H1 (cell line): ENCODE data around the gene COA3. TPM values are rescaled to one million over a fixed set of nuclear protein-coding genes. Genes with fewer than 3 reads are reported as not detected.

Experiments used
- CTCF ChIA-PET: fragments of 300-600 bp; sonication (Branson Sonifier 250); formaldehyde crosslinking; loops from one replicate; lab custom pipeline; 2021; ENCODE audit not compliant: partially characterized antibody; lab: Charles Lee
- POLR2A ChIA-PET: fragments of 300-600 bp; sonication (Branson Sonifier 250); formaldehyde crosslinking; loops from one replicate; lab custom pipeline; 2021; ENCODE audit warnings: inconsistent platforms; ENCODE audit not compliant: partially characterized antibody; lab: Charles Lee
- DNase-seq, 2 experiments: peaks; one replicate each; pipeline versions ENCODE4 v3.0.0 to v3.0.0-alpha.2; 2010 to 2022; ENCODE audit warnings: low spot score in 2 of 2, low read depth in 1 of 2, mixed read lengths in 1 of 2
- FAIRE-seq: peaks from 2 replicates; lab custom pipeline; 2011; peaks lifted over from hg19 to GRCh38; lab: Jason Lieb, UNC
- H2AFZ ChIP-seq: 2 replicates; pipeline ENCODE4 v1.8.1; 2012; ENCODE audit warnings: low read length, inconsistent platforms
- H2AK5ac ChIP-seq: 2 replicates; pipeline ENCODE4 v1.6.1; 2013; ENCODE audit warnings: low read depth, low read length
- H2BK120ac ChIP-seq: replicated peaks from 2 replicates; pipeline ENCODE3; 2013; ENCODE audit warnings: low read depth, low read length, inconsistent platforms
- H2BK12ac ChIP-seq: 2 replicates; pipeline ENCODE4 v1.6.1; 2013; ENCODE audit warnings: low read depth, low read length
- H2BK15ac ChIP-seq: 2 replicates; pipeline ENCODE4 v1.6.1; 2013; ENCODE audit warnings: low read length
- H2BK20ac ChIP-seq: 2 replicates; pipeline ENCODE4 v1.6.1; 2013; ENCODE audit warnings: low read length
- H2BK5ac ChIP-seq: 2 replicates; pipeline ENCODE4 v1.6.1; 2013; ENCODE audit warnings: low read depth, low read length
- H3K14ac ChIP-seq: 2 replicates; pipeline ENCODE4 v1.6.1; 2013; ENCODE audit warnings: inconsistent platforms; ENCODE audit not compliant: insufficient read length
- H3K18ac ChIP-seq: 2 replicates; pipeline ENCODE4 v1.6.1; 2013; ENCODE audit warnings: low read length; ENCODE audit errors: extremely low read depth
- H3K23ac ChIP-seq: 2 replicates; pipeline ENCODE4 v1.6.1; 2013; ENCODE audit warnings: inconsistent platforms; ENCODE audit not compliant: insufficient read length
- H3K23me2 ChIP-seq: 2 replicates; pipeline ENCODE4 v1.6.1; 2013; ENCODE audit warnings: low read depth, low read length
- H3K27ac ChIP-seq: 2 replicates; pipeline ENCODE4 v1.6.1; 2011; ENCODE audit warnings: low read depth, low read length, inconsistent platforms
- H3K27me3 ChIP-seq, 4 experiments: replicated peaks in 1 of 4; 1 replicate in 1 of 4; 2 replicates in 3 of 4; pipeline versions ENCODE4 v1.6.1 to v1.8.1; 2011 to 2013; ENCODE audit warnings: low read length in 3 of 4, mild to moderate bottlenecking in 3 of 4, inconsistent platforms in 2 of 4, mixed read lengths in 2 of 4, moderate library complexity in 1 of 4; ENCODE audit not compliant: control insufficient read depth in 3 of 4, insufficient read depth in 3 of 4; ENCODE audit errors: extremely low read depth in 1 of 4
- H3K36me3 ChIP-seq, 4 experiments: 2 replicates each; pipeline versions ENCODE4 v1.6.1 to v1.8.1; 2011 to 2013; ENCODE audit warnings: mild to moderate bottlenecking in 4 of 4, low read length in 3 of 4, moderate library complexity in 2 of 4, control low read depth in 1 of 4, inconsistent platforms in 1 of 4; ENCODE audit not compliant: insufficient read depth in 4 of 4, control insufficient read depth in 2 of 4
- H3K4ac ChIP-seq: replicated peaks from 2 replicates; pipeline ENCODE3; 2013; ENCODE audit warnings: low read length, low read depth, mixed read lengths, inconsistent platforms; ENCODE audit not compliant: insufficient read length
- H3K4me1 ChIP-seq, 4 experiments: replicated peaks in 1 of 4; 1 replicate in 1 of 4; 2 replicates in 3 of 4; pipeline versions ENCODE4 v1.6.1 to v1.8.1; 2011 to 2013; ENCODE audit warnings: low read length in 3 of 4, inconsistent platforms in 2 of 4, mixed read lengths in 1 of 4; ENCODE audit not compliant: insufficient read depth in 4 of 4, control insufficient read depth in 3 of 4
- H3K4me2 ChIP-seq, 2 experiments: 2 replicates each; pipeline versions ENCODE4 v1.6.1 to v1.8.1; 2011 to 2013; ENCODE audit warnings: low read depth in 2 of 2, low read length in 2 of 2, control low read depth in 1 of 2, inconsistent platforms in 1 of 2, mild to moderate bottlenecking in 1 of 2; ENCODE audit not compliant: insufficient read depth in 1 of 2
- H3K4me3 ChIP-seq, 4 experiments: fragments of 200-600, 300-600 bp in 1 of 4; sonication (generic), shearing (Covaris generic), sonication (Bioruptor Twin) in 1 of 4; 2 replicates each; pipeline versions ENCODE4 v1.5.1 to v1.8.1; 2011 to 2016; ENCODE audit warnings: low read length in 4 of 4, low read depth in 3 of 4, control low read depth in 2 of 4, inconsistent platforms in 2 of 4, mild to moderate bottlenecking in 2 of 4, mixed read lengths in 1 of 4, moderate library complexity in 1 of 4; ENCODE audit not compliant: insufficient read depth in 2 of 4; ENCODE audit errors: extremely low read depth in 1 of 4
- H3K56ac ChIP-seq: replicated peaks from 2 replicates; pipeline ENCODE3; 2013; ENCODE audit warnings: low read depth, mild to moderate bottlenecking, mixed read lengths, low read length, inconsistent platforms; ENCODE audit not compliant: insufficient read length
- H3K79me1 ChIP-seq: 2 replicates; pipeline ENCODE4 v1.6.1; 2013; ENCODE audit warnings: low read depth, low read length, control low read depth
- H3K79me2 ChIP-seq, 2 experiments: 2 replicates each; pipeline versions ENCODE4 v1.6.1 to v1.8.1; 2012 to 2013; ENCODE audit warnings: low read length in 2 of 2, mild to moderate bottlenecking in 2 of 2, inconsistent platforms in 1 of 2; ENCODE audit not compliant: insufficient read depth in 2 of 2, control insufficient read depth in 1 of 2
- H3K9ac ChIP-seq, 4 experiments: replicated peaks in 1 of 4; 1 replicate in 1 of 4; 2 replicates in 3 of 4; pipeline versions ENCODE4 v1.6.1 to v1.8.1; 2011 to 2013; ENCODE audit warnings: low read depth in 3 of 4, low read length in 3 of 4, control low read depth in 2 of 4, mild to moderate bottlenecking in 2 of 4, moderate library complexity in 2 of 4, inconsistent platforms in 1 of 4; ENCODE audit errors: extremely low read depth in 1 of 4
- H3K9me3 ChIP-seq, 2 experiments: 2 replicates each; pipeline versions ENCODE4 v1.6.1 to v1.8.1; 2012 to 2013; ENCODE audit warnings: mild to moderate bottlenecking in 2 of 2, moderate library complexity in 2 of 2, control low read depth in 1 of 2, inconsistent platforms in 1 of 2, low read depth in 1 of 2, low read length in 1 of 2, mixed read lengths in 1 of 2; ENCODE audit not compliant: insufficient read depth in 2 of 2
- H4K20me1 ChIP-seq, 2 experiments: replicated peaks in 1 of 2; 2 replicates each; pipeline versions ENCODE3 to v1.8.1; 2011 to 2013; ENCODE audit warnings: inconsistent platforms in 2 of 2, low read length in 2 of 2, mild to moderate bottlenecking in 1 of 2; ENCODE audit not compliant: insufficient read depth in 2 of 2, control insufficient read depth in 1 of 2
- H4K5ac ChIP-seq: 2 replicates; pipeline ENCODE4 v1.6.1; 2013; ENCODE audit warnings: low read length, low read depth, mixed read lengths, inconsistent platforms; ENCODE audit not compliant: insufficient read length
- H4K8ac ChIP-seq: 2 replicates; pipeline ENCODE4 v1.8.0; 2013; ENCODE audit warnings: mild to moderate bottlenecking, moderate library complexity, low read length, inconsistent platforms; ENCODE audit not compliant: insufficient read depth; ENCODE audit errors: extremely low read depth
- H4K91ac ChIP-seq: replicated peaks from 2 replicates; pipeline ENCODE3; 2013; ENCODE audit warnings: low read length, mixed read lengths, inconsistent platforms; ENCODE audit not compliant: insufficient read length
- ATF3 ChIP-seq: IDR thresholded peaks from 2 replicates; pipeline ENCODE4 v1.6.1; 2011; ENCODE audit warnings: low read depth, mild to moderate bottlenecking, low read length; ENCODE audit not compliant: insufficient read depth
- BACH1 ChIP-seq: IDR thresholded peaks from 2 replicates; pipeline ENCODE4 v1.6.1; 2012; ENCODE audit warnings: low read length, improper control_type of control experiment
- BCL11A ChIP-seq, 2 experiments: IDR thresholded peaks; one replicate each; pipeline ENCODE4 v1.6.1; 2011; ENCODE audit warnings: low read depth in 2 of 2, low read length in 2 of 2, mild to moderate bottlenecking in 2 of 2
- EGR1 ChIP-seq: IDR thresholded peaks from 2 replicates; pipeline ENCODE4 v1.6.1; 2011; ENCODE audit warnings: low read depth, low read length, borderline replicate concordance
- FOSL1 ChIP-seq: IDR thresholded peaks from 2 replicates; pipeline ENCODE4 v1.6.1; 2011; ENCODE audit warnings: mild to moderate bottlenecking, low read depth, low read length, moderate library complexity; ENCODE audit not compliant: insufficient read depth
- RBBP5 ChIP-seq: IDR thresholded peaks from 2 replicates; pipeline ENCODE4 v1.7.1; 2012; ENCODE audit warnings: low read depth, mild to moderate bottlenecking, inconsistent platforms, low read length, moderate library complexity, borderline replicate concordance
- TBP ChIP-seq: IDR thresholded peaks from 2 replicates; pipeline ENCODE4 v1.6.1; 2011; ENCODE audit warnings: low read depth, low read length, improper control_type of control experiment
- USF2 ChIP-seq: IDR thresholded peaks from 2 replicates; pipeline ENCODE4 v1.6.1; 2011; ENCODE audit warnings: low read length, improper control_type of control experiment
- ZNF274 ChIP-seq: IDR thresholded peaks from 2 replicates; pipeline ENCODE4 v1.7.0; 2012; ENCODE audit warnings: low read length, borderline replicate concordance; ENCODE audit errors: extremely low read depth
- WGBS, 2 experiments: shearing (Covaris generic) in 1 of 2; methylation state at CpG; one replicate each; pipeline versions ENCODE4 v1.1.6 to v1.1.7; 2013 to 2015; ENCODE audit warnings: low lambda C conversion rate in 2 of 2, mixed read lengths in 2 of 2, inconsistent platforms in 1 of 2, low coverage in 1 of 2, missing lambda C conversion rate in 1 of 2; ENCODE audit not compliant: insufficient replicate concordance in 2 of 2, insufficient coverage in 1 of 2, insufficient read length in 1 of 2; ENCODE audit errors: extremely low coverage in 1 of 2, missing lambda C conversion rate in 1 of 2; 5-methylcytosine and 5-hydroxymethylcytosine counted together
- polyA plus RNA-seq, 7 experiments: library from polyadenylated mRNA; depleted of rRNA in 3 of 7; stranded (reverse) in 5 of 7; unstranded in 2 of 7; fragments of >200 nt in 5 of 7; fragments of 200-250 nt in 2 of 7; gene quantifications; 1 replicate in 5 of 7; 2 replicates in 1 of 7; 4 replicates in 1 of 7; pipeline versions ENCODE4 v1.2.1 to v1.2.3, GENCODE V29; 2011 to 2013; ENCODE audit warnings: missing spikeins in 2 of 7, mixed read lengths in 2 of 7
- total RNA-seq: library from RNA; stranded (reverse); fragmentation: NEBNext Ultra II Directional; extraction: Animal tissue kit (Norgen Biotek cat#: 25700); gene quantifications from 2 replicates; pipeline ENCODE4 v1.2.1, GENCODE V29; 2021

Gene COA3
- total and polyA plus RNA-seq, 2 of the 8 experiments (the other 6 are each of a cell fraction or from before 2014, with no cell fraction given), result 68.4 to 143 TPM

GRCh38 chr17:42848093-42848492 is 49.6 kb upstream of the COA3 start:
- no peak overlapping the region for H2BK12ac ChIP-seq
- H2AK5ac ChIP-seq, result no peak overlapping the region
- no peak overlapping the region for H2BK5ac ChIP-seq
- H3K56ac ChIP-seq, result no peak overlapping the region
- no peak overlapping the region for H3K27ac ChIP-seq
- POLR2A ChIA-PET, result interaction anchor here (0.5 to 10.4 kb wide), 12 partner anchors 9 to 172 kb away, joined by 3 to 111 read pairs (median 4); partner anchors contain the start of genes PSME3 and RPL27
- no peaks in the 10 kb centered on the region for H3K79me1 ChIP-seq
- no peak overlapping the region for H3K23ac ChIP-seq
- no peaks in the 10 kb centered on the region for H3K23me2 ChIP-seq
- no peak overlapping the region for H2BK120ac ChIP-seq
- H3K9me3 ChIP-seq, result no peaks in the 10 kb centered on the region
- H4K20me1 ChIP-seq, result peaks cover 13 to 18% of the 10 kb centered on the region in 2 experiments
- no peak overlapping the region for H3K18ac ChIP-seq
- no peak for FAIRE-seq
- no peak overlapping the region for H4K91ac ChIP-seq
- no peak overlapping the region for H2BK20ac ChIP-seq
- H2BK15ac ChIP-seq, result no peak overlapping the region
- H3K4ac ChIP-seq, result no peak overlapping the region
- no peaks in the 10 kb centered on the region; a peak in 1 of 7 replicates for H3K4me1 ChIP-seq
- H3K4me2 ChIP-seq, result no peak overlapping the region
- WGBS, 2 experiments, result 95% methylated on average over 3 of the region's 3 CpGs; no CpG with 5 or more reads in 1 of the 2 experiments
- no peak overlapping the region for H3K4me3 ChIP-seq
- H2AFZ ChIP-seq, result no peak overlapping the region
- H3K9ac ChIP-seq, result no peak overlapping the region
- CTCF ChIA-PET, result interaction anchor here (0.8 to 8.9 kb wide), 9 partner anchors 7 to 94 kb away, joined by 3 to 141 read pairs (median 4); no protein-coding TSS in a partner anchor
- no peaks in the 10 kb centered on the region; a peak in 1 of 7 replicates for H3K27me3 ChIP-seq
- H3K14ac ChIP-seq, result no peak overlapping the region
- peaks cover 17 to 25% (median 21%) of the 10 kb centered on the region in 4 experiments for H3K36me3 ChIP-seq
- no peak for DNase-seq
- H3K79me2 ChIP-seq, result no peaks in the 10 kb centered on the region
- no peak overlapping the region for H4K8ac ChIP-seq
- no peak overlapping the region for H4K5ac ChIP-seq
- TF ChIP-seq RBBP5 (no peak), USF2 (no peak), ATF3 (no peak), FOSL1 (no peak), BACH1 (no peak), EGR1 (no peak), ZNF274 (no peak), BCL11A (IDR thresholded peaks at IDR 0.05; ENCODE audit: low read depth in 2 of 2, low read length in 2 of 2) (no peak), TBP (no peak)
